ENCODE data around the gene ENO3.

The ENO3 gene

GRCh38 chr17:4978726-4979125, 27.8 kb downstream of the ENO3 start:
- no peak for DNase-seq

- DNase-seq, result peak; percentile 76
Observed at GRCh38 chr17:4980644-4981216, 29.8 kb downstream of the ENO3 start.

- no peak for DNase-seq
Observed at GRCh38 chr17:4982305-4982704, 31.4 kb downstream of the ENO3 start.

GRCh38 chr17:4986403-4986802, 35.5 kb downstream of the ENO3 start:
- no peak for DNase-seq

- DNase-seq, result peak; percentile 66
Observed at GRCh38 chr17:4986951-4987766, 36.2 kb downstream of the ENO3 start, which contains the start of gene CAMTA2. Gene CAMTA2 (minus strand): TSS chr17:4987675. CDS start chr17:4986222, 1,453 bp downstream.

GRCh38 chr17:4987767-4988567, 37.0 kb downstream of the ENO3 start:
- no peak for DNase-seq

- no peak for DNase-seq
Observed at GRCh38 chr17:4994081-4994595, 43.2 kb downstream of the ENO3 start.

GRCh38 chr17:4997302-4998026, 46.5 kb downstream of the ENO3 start, which contains the start of the genes INCA1 and KIF1C:
Gene INCA1 (minus strand): TSS chr17:4997522. CDS start chr17:4994437, 3,085 bp downstream.
Gene KIF1C (plus strand): TSS chr17:4997950. CDS start chr17:5000247, 2,297 bp downstream.
- DNase-seq, result peak; percentile 83

GRCh38 chr17:4998027-4998731, 47.3 kb downstream of the ENO3 start:
- no peak for DNase-seq

GRCh38 chr17:4998732-4999429, 48.0 kb downstream of the ENO3 start:
- no peak for DNase-seq

- no peak for DNase-seq
Observed at GRCh38 chr17:4999430-5000093, 48.6 kb downstream of the ENO3 start.

- no peak for DNase-seq
Observed at GRCh38 chr17:5000237-5000639, 49.3 kb downstream of the ENO3 start.

GRCh38 chr17:5002121-5002788, 51.3 kb downstream of the ENO3 start:
- no peak for DNase-seq

- no peak for DNase-seq
Observed at GRCh38 chr17:5003214-5003867, 52.4 kb downstream of the ENO3 start.

Measured in NCI-H1694 treated with DMSO at 0.1 percent for 48 hours (cell line).